ENCODE results near the gene RASGEF1C. TPM values are rescaled to one million over a fixed set of nuclear protein-coding genes. Genes with fewer than 3 reads are reported as not detected.

Gene RASGEF1C
- total and polyA plus RNA-seq, 10 of the 15 experiments (the other 5 are each of a cell fraction or from before 2014, with no cell fraction given) = not detected

DNA sequence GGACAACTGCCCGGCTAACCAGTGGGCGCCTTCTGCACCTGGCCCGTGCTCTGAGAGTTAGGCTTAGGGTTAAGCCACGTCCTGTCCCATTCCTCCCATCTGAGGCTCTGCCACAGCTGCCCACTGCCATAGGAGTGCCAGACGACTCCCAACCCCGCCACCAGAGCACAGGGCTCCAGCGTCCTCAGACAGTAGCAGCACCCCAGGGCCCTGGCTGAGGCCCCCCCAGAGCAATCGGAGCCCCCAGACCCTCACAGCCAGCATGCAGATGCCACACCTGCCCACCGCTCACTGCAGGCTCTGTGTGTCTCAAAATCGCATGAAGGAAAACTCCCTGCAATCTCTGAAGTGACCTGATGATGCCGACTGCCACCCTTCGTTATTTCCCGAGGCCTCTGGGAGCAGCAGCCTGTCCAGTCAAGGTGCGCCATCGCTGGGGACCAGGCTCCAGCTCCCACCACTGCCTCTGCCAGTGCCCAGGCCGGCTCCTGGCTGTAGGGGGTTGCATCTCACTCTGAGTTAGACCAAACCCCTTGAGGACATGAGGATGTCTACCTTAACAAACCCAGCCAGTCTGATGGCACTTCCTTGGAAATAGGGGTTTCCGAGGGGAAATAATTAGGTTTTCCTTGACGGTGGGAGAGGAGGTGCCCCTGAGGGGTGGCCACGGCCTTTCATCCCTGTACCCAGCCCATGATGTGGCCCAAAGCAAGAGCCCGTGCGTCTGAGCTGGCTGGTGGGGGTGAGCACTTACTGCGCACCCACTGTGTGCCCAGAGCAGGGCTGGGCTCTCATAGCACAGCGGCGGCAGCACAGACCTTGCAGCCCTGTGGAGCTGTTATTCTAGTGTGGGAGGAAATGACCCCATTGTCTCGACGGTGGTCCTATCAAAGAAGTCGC, 79.5 kb downstream of the RASGEF1C start (continued):
- TF ChIP-seq, protein P1, sequence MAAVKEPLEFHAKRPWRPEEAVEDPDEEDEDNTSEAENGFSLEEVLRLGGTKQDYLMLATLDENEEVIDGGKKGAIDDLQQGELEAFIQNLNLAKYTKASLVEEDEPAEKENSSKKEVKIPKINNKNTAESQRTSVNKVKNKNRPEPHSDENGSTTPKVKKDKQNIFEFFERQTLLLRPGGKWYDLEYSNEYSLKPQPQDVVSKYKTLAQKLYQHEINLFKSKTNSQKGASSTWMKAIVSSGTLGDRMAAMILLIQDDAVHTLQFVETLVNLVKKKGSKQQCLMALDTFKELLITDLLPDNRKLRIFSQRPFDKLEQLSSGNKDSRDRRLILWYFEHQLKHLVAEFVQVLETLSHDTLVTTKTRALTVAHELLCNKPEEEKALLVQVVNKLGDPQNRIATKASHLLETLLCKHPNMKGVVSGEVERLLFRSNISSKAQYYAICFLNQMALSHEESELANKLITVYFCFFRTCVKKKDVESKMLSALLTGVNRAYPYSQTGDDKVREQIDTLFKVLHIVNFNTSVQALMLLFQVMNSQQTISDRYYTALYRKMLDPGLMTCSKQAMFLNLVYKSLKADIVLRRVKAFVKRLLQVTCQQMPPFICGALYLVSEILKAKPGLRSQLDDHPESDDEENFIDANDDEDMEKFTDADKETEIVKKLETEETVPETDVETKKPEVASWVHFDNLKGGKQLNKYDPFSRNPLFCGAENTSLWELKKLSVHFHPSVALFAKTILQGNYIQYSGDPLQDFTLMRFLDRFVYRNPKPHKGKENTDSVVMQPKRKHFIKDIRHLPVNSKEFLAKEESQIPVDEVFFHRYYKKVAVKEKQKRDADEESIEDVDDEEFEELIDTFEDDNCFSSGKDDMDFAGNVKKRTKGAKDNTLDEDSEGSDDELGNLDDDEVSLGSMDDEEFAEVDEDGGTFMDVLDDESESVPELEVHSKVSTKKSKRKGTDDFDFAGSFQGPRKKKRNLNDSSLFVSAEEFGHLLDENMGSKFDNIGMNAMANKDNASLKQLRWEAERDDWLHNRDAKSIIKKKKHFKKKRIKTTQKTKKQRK (IDR thresholded peaks at IDR 0.05; ENCODE audit: low read depth, low read length) = no peak
- TF ChIP-seq POLR2AphosphoS2 (IDR thresholded peaks at IDR 0.05; ENCODE audit: low read depth, low read length) = no peak

DNA sequence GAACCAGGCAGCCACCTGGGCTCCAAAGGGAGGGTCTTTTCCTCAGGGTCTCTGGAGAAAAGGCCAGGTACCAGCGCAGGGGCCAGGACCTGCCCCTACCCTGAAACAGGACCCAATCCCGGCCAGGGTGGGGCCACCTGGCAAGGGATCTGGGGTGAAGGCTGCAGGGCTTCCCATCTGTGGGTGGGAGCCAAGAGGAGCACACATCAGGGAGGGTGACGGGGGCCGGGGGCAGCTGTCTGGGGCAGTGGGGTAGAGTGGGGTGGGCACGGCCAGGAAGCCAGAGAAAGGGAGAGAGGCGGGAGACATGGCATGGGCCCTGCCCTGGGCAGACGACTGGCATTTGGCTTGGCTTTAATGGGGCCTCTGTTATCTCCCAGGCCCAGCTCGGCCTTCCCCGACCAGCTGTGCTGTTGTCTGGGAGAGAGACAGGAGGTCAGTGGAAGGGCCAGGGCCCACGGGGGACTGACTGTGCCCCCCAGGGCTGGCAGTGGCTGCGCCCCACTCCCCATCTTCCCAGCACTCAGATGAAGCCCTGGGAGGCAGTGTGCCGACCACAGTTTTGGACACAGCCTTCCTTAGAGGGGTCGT, 80.2 kb downstream of the RASGEF1C start:
- H3K27ac ChIP-seq (ENCODE audit: control insufficient read depth, insufficient read depth) = no peak overlapping the region
- DNase-seq (ENCODE audit: low read depth, low spot score) (no peak), FAIRE-seq (no peak), ATAC-seq (no peak)
- H3K79me2 ChIP-seq (ENCODE audit: control insufficient read depth, insufficient read depth, low read length) = no peaks in the 10 kb centered on the region
- H3K9ac ChIP-seq (ENCODE audit: control insufficient read depth, insufficient read depth, low read length) = no peak overlapping the region
- no peak overlapping the region for H2AFZ ChIP-seq (ENCODE audit: control insufficient read depth, low read depth, low read length)
- H3K4me3 ChIP-seq = no peak overlapping the region
- H3K27me3 ChIP-seq (replicated peaks in 1 of 2; ENCODE audit: control insufficient read depth in 2 of 2, insufficient read depth in 2 of 2, low read length in 1 of 2) = no peaks in the 10 kb centered on the region; a peak in 1 of 4 replicates
- no peaks in the 10 kb centered on the region for H3K4me1 ChIP-seq (ENCODE audit: control insufficient read depth, insufficient read depth, low read length)
- no TSS peak for BruUV-seq (replicated peaks)
- intact Hi-C loops (cut with micrococcal nuclease; ENCODE audit: unreplicated experiment) = loop anchor here (5.0 to 10.0 kb wide), 4 partner anchors 189 to 544 kb away; no protein-coding TSS in a partner anchor
- ChIA-PET RAD21 (ENCODE audit: unreplicated experiment) (no interaction called here), SMC1A (ENCODE audit: uncharacterized antibody, unreplicated experiment) (no interaction called here), POLR2A (no interaction called here), CTCF (no interaction called here)
- in situ Hi-C loops (cut with MboI) = no loop called here
- no peaks in the 10 kb centered on the region for H4K20me1 ChIP-seq (ENCODE audit: control insufficient read depth, insufficient read depth)
- 8% methylated on average over 11 of the region's 13 CpGs for WGBS (ENCODE audit: insufficient coverage, insufficient replicate concordance, low lambda C conversion rate, missing lambda C conversion rate)
- H3K36me3 ChIP-seq (ENCODE audit: control insufficient read depth in 2 of 2, insufficient read depth in 2 of 2, low read length in 1 of 2) = no peaks in the 10 kb centered on the region
- no peaks in the 10 kb centered on the region for H3K9me3 ChIP-seq (replicated peaks; ENCODE audit: control insufficient read depth, insufficient read depth, low read length)
- H3K4me2 ChIP-seq (ENCODE audit: control insufficient read depth, insufficient read depth) = no peak overlapping the region
- TF ChIP-seq BCL11A (IDR thresholded peaks at IDR 0.05; ENCODE audit: low read depth, low read length) = no peak
- TF ChIP-seq CBX3 (IDR thresholded peaks at IDR 0.05; ENCODE audit: borderline replicate concordance, low read depth) = no peak
- no peak for TF ChIP-seq MYC (IDR thresholded peaks at IDR 0.05; ENCODE audit: insufficient read depth, insufficient read length, insufficient replicate concordance, low read length, severe bottlenecking)
- no peak for TF ChIP-seq EP300 (IDR thresholded peaks at IDR 0.05; ENCODE audit: borderline replicate concordance in 1 of 2, control insufficient read depth in 1 of 2, low read depth in 2 of 2, low read length in 2 of 2)
- TF ChIP-seq MEF2A (IDR thresholded peaks at IDR 0.05; ENCODE audit: insufficient read depth, low read depth, low read length) = no peak
- TF ChIP-seq DPF2 (IDR thresholded peaks at IDR 0.05) = no peak
- TF ChIP-seq CREM (IDR thresholded peaks at IDR 0.05; ENCODE audit: low read depth) = no peak
- TF ChIP-seq MTA3 (IDR thresholded peaks at IDR 0.05; ENCODE audit: borderline replicate concordance, low read length) = no peak
- TF ChIP-seq, protein P2, sequence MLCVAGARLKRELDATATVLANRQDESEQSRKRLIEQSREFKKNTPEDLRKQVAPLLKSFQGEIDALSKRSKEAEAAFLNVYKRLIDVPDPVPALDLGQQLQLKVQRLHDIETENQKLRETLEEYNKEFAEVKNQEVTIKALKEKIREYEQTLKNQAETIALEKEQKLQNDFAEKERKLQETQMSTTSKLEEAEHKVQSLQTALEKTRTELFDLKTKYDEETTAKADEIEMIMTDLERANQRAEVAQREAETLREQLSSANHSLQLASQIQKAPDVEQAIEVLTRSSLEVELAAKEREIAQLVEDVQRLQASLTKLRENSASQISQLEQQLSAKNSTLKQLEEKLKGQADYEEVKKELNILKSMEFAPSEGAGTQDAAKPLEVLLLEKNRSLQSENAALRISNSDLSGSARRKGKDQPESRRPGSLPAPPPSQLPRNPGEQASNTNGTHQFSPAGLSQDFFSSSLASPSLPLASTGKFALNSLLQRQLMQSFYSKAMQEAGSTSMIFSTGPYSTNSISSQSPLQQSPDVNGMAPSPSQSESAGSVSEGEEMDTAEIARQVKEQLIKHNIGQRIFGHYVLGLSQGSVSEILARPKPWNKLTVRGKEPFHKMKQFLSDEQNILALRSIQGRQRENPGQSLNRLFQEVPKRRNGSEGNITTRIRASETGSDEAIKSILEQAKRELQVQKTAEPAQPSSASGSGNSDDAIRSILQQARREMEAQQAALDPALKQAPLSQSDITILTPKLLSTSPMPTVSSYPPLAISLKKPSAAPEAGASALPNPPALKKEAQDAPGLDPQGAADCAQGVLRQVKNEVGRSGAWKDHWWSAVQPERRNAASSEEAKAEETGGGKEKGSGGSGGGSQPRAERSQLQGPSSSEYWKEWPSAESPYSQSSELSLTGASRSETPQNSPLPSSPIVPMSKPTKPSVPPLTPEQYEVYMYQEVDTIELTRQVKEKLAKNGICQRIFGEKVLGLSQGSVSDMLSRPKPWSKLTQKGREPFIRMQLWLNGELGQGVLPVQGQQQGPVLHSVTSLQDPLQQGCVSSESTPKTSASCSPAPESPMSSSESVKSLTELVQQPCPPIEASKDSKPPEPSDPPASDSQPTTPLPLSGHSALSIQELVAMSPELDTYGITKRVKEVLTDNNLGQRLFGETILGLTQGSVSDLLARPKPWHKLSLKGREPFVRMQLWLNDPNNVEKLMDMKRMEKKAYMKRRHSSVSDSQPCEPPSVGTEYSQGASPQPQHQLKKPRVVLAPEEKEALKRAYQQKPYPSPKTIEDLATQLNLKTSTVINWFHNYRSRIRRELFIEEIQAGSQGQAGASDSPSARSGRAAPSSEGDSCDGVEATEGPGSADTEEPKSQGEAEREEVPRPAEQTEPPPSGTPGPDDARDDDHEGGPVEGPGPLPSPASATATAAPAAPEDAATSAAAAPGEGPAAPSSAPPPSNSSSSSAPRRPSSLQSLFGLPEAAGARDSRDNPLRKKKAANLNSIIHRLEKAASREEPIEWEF (IDR thresholded peaks at IDR 0.05; ENCODE audit: insufficient replicate concordance, low read depth, low read length) = no peak
- no peak for TF ChIP-seq POLR2AphosphoS2 (IDR thresholded peaks at IDR 0.05; ENCODE audit: low read depth, low read length)
- TF ChIP-seq SMARCA5 (IDR thresholded peaks at IDR 0.05) = no peak

Measured in GM12878 (cell line).